ENCODE data around the gene KLK8. TPM values are rescaled to one million over a fixed set of nuclear protein-coding genes. Genes with fewer than 3 reads are reported as not detected.

The KLK8 gene
- total RNA-seq, 1 experiment from 2014 or later = 8.7 TPM

GRCh38 chr19:50952910-50953309 is 48.5 kb downstream of the KLK8 start, which contains the start of gene KLK5:
TSS of gene KLK5 (minus strand) at chr19:50953038. CDS start at chr19:50952657, 381 bp downstream.
- DNase-seq (ENCODE audit: low spot score) = no peak

GRCh38 chr19:50949861-50950260 is 51.5 kb downstream of the KLK8 start:
- no peak for DNase-seq (ENCODE audit: low spot score)

GRCh38 chr19:50947123-50947522 is 54.3 kb downstream of the KLK8 start:
- DNase-seq (ENCODE audit: low spot score) = no peak

Other genes with a start within 250 kb of the KLK8 start
- gene GPR32, start 231.1 kb downstream of the KLK8 start, total RNA-seq (2014; rRNA removed; shearing (Covaris generic)) = not detected in 2 replicates
- not detected in 2 replicates for gene ACP4, start 211.2 kb downstream of the KLK8 start, total RNA-seq (2014; rRNA removed; shearing (Covaris generic))
- gene KLK1, start 177.8 kb downstream of the KLK8 start, total RNA-seq (2014; rRNA removed; shearing (Covaris generic)) = 3.4 and 4.6 TPM in 2 replicates
- not detected in 2 replicates for gene KLK15, start 168.0 kb downstream of the KLK8 start, total RNA-seq (2014; rRNA removed; shearing (Covaris generic))
- gene KLK3, start 146.7 kb downstream of the KLK8 start, total RNA-seq (2014; rRNA removed; shearing (Covaris generic)) = not detected in 2 replicates
- gene KLK2, start 128.2 kb downstream of the KLK8 start, total RNA-seq (2014; rRNA removed; shearing (Covaris generic)) = not detected in 2 replicates
- 0.38 TPM in 1 of 2 replicates, not detected in the other for gene KLK4, start 90.2 kb downstream of the KLK8 start, total RNA-seq (2014; rRNA removed; shearing (Covaris generic))
- gene KLK5, start 48.6 kb downstream of the KLK8 start, total RNA-seq (2014; rRNA removed; shearing (Covaris generic)) = 0.08 and 0.13 TPM in 2 replicates
- gene KLK6, start 32.0 kb downstream of the KLK8 start, total RNA-seq (2014; rRNA removed; shearing (Covaris generic)) = 352 and 367 TPM in 2 replicates
- gene KLK7, start 17.7 kb downstream of the KLK8 start, total RNA-seq (2014; rRNA removed; shearing (Covaris generic)) = 0.13 and 0.31 TPM in 2 replicates
- 154 and 171 TPM in 2 replicates for gene KLK10, start 18.1 kb upstream of the KLK8 start, total RNA-seq (2014; rRNA removed; shearing (Covaris generic))
- gene KLK11, start 25.0 kb upstream of the KLK8 start, total RNA-seq (2014; rRNA removed; shearing (Covaris generic)) = 128 and 138 TPM in 2 replicates
- 7.3 and 9.1 TPM in 2 replicates for gene KLK12, start 33.4 kb upstream of the KLK8 start, total RNA-seq (2014; rRNA removed; shearing (Covaris generic))
- not detected in 2 replicates for gene KLK13, start 63.5 kb upstream of the KLK8 start, total RNA-seq (2014; rRNA removed; shearing (Covaris generic))
- not detected in 2 replicates for gene KLK14, start 81.3 kb upstream of the KLK8 start, total RNA-seq (2014; rRNA removed; shearing (Covaris generic))
- 44.5 and 46.9 TPM in 2 replicates for gene CTU1, start 106.8 kb upstream of the KLK8 start, total RNA-seq (2014; rRNA removed; shearing (Covaris generic))
- not detected in 2 replicates for gene SIGLEC9, start 123.3 kb upstream of the KLK8 start, total RNA-seq (2014; rRNA removed; shearing (Covaris generic))
- not detected in 2 replicates for gene SIGLEC7, start 140.7 kb upstream of the KLK8 start, total RNA-seq (2014; rRNA removed; shearing (Covaris generic))
- gene CD33, start 223.5 kb upstream of the KLK8 start, total RNA-seq (2014; rRNA removed; shearing (Covaris generic)) = not detected in 2 replicates
- gene SIGLECL1, start 249.5 kb upstream of the KLK8 start, total RNA-seq (2014; rRNA removed; shearing (Covaris generic)) = not detected in 2 replicates

All from HT-29 (cell line).